OCI-LY1 (cell line): ENCODE data around the gene PLPP4.

ENCODE experiments used
- H2AFZ ChIP-seq: fragments of 200-600 bp; sonication (generic), shearing (Covaris generic); 2 replicates; pipeline ENCODE4 v1.6.0; 2014; ENCODE audit warnings: antibody characterized with exemption, mild to moderate bottlenecking, low read length
- H3F3A ChIP-seq: fragments of 200-600 bp; sonication (generic), shearing (Covaris generic); 2 replicates; pipeline ENCODE4 v1.6.0; 2014; ENCODE audit warnings: mild to moderate bottlenecking, antibody characterized with exemption, low read length, moderate library complexity; ENCODE audit not compliant: insufficient read depth
- H3K27ac ChIP-seq: fragments of 200-600 bp; sonication (generic); 2 replicates; pipeline ENCODE4 v1.5.1; 2014; ENCODE audit warnings: low read length, mixed run types, mild to moderate bottlenecking, low read depth; ENCODE audit not compliant: poor library complexity, severe bottlenecking
- H3K27me3 ChIP-seq: fragments of 200-600 bp; sonication (generic); 2 replicates; pipeline ENCODE4 v1.6.0; 2014; ENCODE audit warnings: antibody characterized with exemption, mild to moderate bottlenecking, low read length, moderate library complexity; ENCODE audit not compliant: insufficient read depth
- H3K36me3 ChIP-seq: fragments of 200-600 bp; sonication (generic); 2 replicates; pipeline ENCODE4 v1.6.1; 2014; ENCODE audit warnings: mild to moderate bottlenecking, antibody characterized with exemption, low read length, moderate library complexity, mixed read lengths; ENCODE audit not compliant: insufficient read depth
- H3K4me1 ChIP-seq: fragments of 200-600 bp; sonication (generic); 2 replicates; pipeline ENCODE4 v1.5.1; 2014; ENCODE audit warnings: mild to moderate bottlenecking, low read length, moderate library complexity; ENCODE audit not compliant: insufficient read depth, severe bottlenecking
- H3K4me2 ChIP-seq: fragments of 200-600 bp; sonication (generic), shearing (Covaris generic); 2 replicates; pipeline ENCODE4 v1.6.1; 2014; ENCODE audit warnings: low read length
- H3K4me3 ChIP-seq: fragments of 200-600 bp; sonication (generic); 2 replicates; pipeline ENCODE4 v1.5.1; 2014; ENCODE audit warnings: low read length, low read depth, mild to moderate bottlenecking, mixed read lengths; ENCODE audit not compliant: poor library complexity, severe bottlenecking
- H3K79me2 ChIP-seq: fragments of 200-600 bp; shearing (Covaris generic); 2 replicates; pipeline ENCODE4 v1.6.1; 2016; ENCODE audit warnings: mixed run types, low read length, mixed read lengths; ENCODE audit not compliant: insufficient read depth
- H3K9ac ChIP-seq: fragments of 200-600 bp; sonication (generic), shearing (Covaris generic); 2 replicates; pipeline ENCODE4 v1.6.1; 2014; ENCODE audit warnings: mild to moderate bottlenecking, low read length, mixed read lengths
- H3K9me2 ChIP-seq: fragments of 200-600 bp; sonication (generic), shearing (Covaris generic); 2 replicates; pipeline ENCODE4 v1.6.1; 2014; ENCODE audit warnings: low read depth, mild to moderate bottlenecking, low read length, mixed read lengths
- H3K9me3 ChIP-seq: fragments of 200-600 bp; shearing (Covaris generic); 2 replicates; pipeline ENCODE4 v1.6.1; 2014; ENCODE audit warnings: low read length, mixed read lengths
- H4K20me1 ChIP-seq: fragments of 200-600 bp; sonication (generic), shearing (Covaris generic); 2 replicates; pipeline ENCODE4 v1.6.0; 2016; ENCODE audit warnings: mild to moderate bottlenecking, low read length; ENCODE audit not compliant: insufficient read depth
- EZH2 ChIP-seq: fragments of 200-600 bp; sonication (generic), shearing (Covaris generic); IDR thresholded peaks from 2 replicates; pipeline ENCODE4 v1.8.0; 2017; ENCODE audit warnings: borderline replicate concordance, mixed run types, mild to moderate bottlenecking, antibody characterized with exemption, low read length, moderate library complexity, mixed read lengths
- TF ChIP-seq, protein P1 (sequence below): fragments of 200-600 bp; sonication (generic), shearing (Covaris generic); IDR thresholded peaks from 2 replicates; pipeline ENCODE4 v1.5.1; 2017; ENCODE audit warnings: mild to moderate bottlenecking, antibody characterized with exemption, low read length, moderate library complexity, mixed read lengths

PLPP4 gene

DNA sequence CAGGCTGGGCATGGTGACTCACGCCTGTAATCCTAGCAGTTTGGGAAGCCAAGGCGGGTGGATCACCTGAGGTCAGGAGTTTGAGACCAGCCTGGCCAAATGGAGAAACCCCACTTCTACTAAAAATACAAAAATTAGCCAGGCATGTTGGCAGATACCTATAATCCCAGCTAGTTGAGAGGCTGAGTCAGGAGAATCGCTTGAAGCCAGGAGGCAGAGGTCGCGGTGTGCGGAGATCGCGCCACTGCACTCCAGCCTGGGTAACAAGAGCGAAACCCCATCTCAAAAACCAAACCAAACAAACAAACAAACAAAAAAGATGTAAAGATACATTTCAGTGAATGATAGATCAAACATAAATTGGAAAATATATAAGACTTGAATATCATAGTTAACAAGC, 105.9 kb downstream of the PLPP4 start:
- no peaks in the 10 kb centered on the region for H3K36me3 ChIP-seq
- no peaks in the 10 kb centered on the region for H3K4me1 ChIP-seq
- no peak overlapping the region for H3K4me2 ChIP-seq
- H3F3A ChIP-seq, result no peaks in the 10 kb centered on the region
- H3K9ac ChIP-seq, result no peak overlapping the region
- H3K27me3 ChIP-seq, result no peaks in the 10 kb centered on the region
- TF ChIP-seq, protein P1, sequence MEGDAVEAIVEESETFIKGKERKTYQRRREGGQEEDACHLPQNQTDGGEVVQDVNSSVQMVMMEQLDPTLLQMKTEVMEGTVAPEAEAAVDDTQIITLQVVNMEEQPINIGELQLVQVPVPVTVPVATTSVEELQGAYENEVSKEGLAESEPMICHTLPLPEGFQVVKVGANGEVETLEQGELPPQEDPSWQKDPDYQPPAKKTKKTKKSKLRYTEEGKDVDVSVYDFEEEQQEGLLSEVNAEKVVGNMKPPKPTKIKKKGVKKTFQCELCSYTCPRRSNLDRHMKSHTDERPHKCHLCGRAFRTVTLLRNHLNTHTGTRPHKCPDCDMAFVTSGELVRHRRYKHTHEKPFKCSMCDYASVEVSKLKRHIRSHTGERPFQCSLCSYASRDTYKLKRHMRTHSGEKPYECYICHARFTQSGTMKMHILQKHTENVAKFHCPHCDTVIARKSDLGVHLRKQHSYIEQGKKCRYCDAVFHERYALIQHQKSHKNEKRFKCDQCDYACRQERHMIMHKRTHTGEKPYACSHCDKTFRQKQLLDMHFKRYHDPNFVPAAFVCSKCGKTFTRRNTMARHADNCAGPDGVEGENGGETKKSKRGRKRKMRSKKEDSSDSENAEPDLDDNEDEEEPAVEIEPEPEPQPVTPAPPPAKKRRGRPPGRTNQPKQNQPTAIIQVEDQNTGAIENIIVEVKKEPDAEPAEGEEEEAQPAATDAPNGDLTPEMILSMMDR, result no peak
- no peak for TF ChIP-seq EZH2
- H3K79me2 ChIP-seq, result no peaks in the 10 kb centered on the region
- no peak overlapping the region for H2AFZ ChIP-seq
- no peak overlapping the region for H3K4me3 ChIP-seq
- no peaks in the 10 kb centered on the region for H3K9me2 ChIP-seq
- H4K20me1 ChIP-seq, result no peaks in the 10 kb centered on the region
- no peak overlapping the region for H3K27ac ChIP-seq
- H3K9me3 ChIP-seq, result no peaks in the 10 kb centered on the region

DNA sequence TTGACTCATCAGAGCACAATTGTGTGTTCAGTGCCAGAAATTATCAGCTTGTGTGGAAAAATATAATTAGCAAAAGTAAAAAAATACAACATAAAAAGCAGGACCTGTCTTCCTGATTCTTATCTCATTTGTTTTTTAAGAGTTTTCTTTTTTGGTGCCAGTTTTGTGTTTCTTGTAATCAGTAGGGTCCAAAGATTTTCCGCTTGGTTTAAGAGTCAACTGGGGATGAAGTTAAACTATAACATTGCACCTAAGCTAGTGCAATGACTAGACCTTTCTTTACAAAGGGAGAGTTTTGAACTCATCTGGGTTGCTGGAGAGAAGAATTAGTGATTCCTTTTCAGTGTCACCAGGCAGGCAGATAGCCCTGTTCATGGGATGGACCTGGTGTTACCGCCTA, 113.4 kb downstream of the PLPP4 start:
- Histone ChIP-seq H3K4me2 (no peak overlapping the region), H3F3A (no peaks in the 10 kb centered on the region), H2AFZ (no peak overlapping the region), H4K20me1 (no peaks in the 10 kb centered on the region), H3K79me2 (no peaks in the 10 kb centered on the region), H3K9ac (no peak overlapping the region), H3K9me2 (no peaks in the 10 kb centered on the region), H3K4me3 (no peak overlapping the region), H3K9me3 (no peaks in the 10 kb centered on the region), H3K4me1 (no peaks in the 10 kb centered on the region), H3K27me3 (no peaks in the 10 kb centered on the region), H3K27ac (no peak overlapping the region), H3K36me3 (no peaks in the 10 kb centered on the region)
- TF ChIP-seq EZH2, result no peak
- TF ChIP-seq, protein P1, result no peak

DNA sequence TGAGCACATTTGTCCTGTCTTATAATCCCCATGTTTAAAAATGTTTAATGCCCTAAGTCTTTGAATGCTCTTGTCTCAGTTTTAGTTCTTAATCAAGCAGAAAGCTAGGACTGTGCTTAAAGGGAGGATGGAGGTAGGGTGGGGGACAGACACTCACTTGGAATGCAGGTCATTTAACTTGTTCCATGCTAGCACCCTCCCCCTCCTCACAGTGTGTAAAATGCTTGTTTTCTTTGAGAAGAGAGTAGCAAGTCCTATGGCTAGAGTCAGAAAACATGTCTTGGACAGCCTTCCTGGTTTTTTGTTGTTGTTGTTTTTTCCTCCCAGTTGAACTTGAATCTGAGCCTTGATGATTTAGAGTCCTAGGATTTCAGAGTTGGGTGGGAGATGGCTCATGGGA, 114.2 kb downstream of the PLPP4 start:
- no peaks in the 10 kb centered on the region for H3K4me1 ChIP-seq
- no peak overlapping the region for H2AFZ ChIP-seq
- no peaks in the 10 kb centered on the region for H3K9me2 ChIP-seq
- TF ChIP-seq, protein P1, result no peak
- no peak for TF ChIP-seq EZH2
- H3K4me2 ChIP-seq, result no peak overlapping the region
- no peak overlapping the region for H3K27ac ChIP-seq
- no peak overlapping the region for H3K4me3 ChIP-seq
- H3F3A ChIP-seq, result no peaks in the 10 kb centered on the region
- no peaks in the 10 kb centered on the region for H3K79me2 ChIP-seq
- no peak overlapping the region for H3K9ac ChIP-seq
- no peaks in the 10 kb centered on the region for H3K9me3 ChIP-seq
- H3K27me3 ChIP-seq, result no peaks in the 10 kb centered on the region
- H4K20me1 ChIP-seq, result no peaks in the 10 kb centered on the region
- no peaks in the 10 kb centered on the region for H3K36me3 ChIP-seq
